ENCODE measurements around the gene SMARCD3. TPM values are rescaled to one million over a fixed set of nuclear protein-coding genes. Genes with fewer than 3 reads are reported as not detected.

Gene SMARCD3
- total and polyA plus RNA-seq, 2 of the 4 experiments (the other 2 are of a cell fraction): 37.5 to 48.5 TPM

DNA sequence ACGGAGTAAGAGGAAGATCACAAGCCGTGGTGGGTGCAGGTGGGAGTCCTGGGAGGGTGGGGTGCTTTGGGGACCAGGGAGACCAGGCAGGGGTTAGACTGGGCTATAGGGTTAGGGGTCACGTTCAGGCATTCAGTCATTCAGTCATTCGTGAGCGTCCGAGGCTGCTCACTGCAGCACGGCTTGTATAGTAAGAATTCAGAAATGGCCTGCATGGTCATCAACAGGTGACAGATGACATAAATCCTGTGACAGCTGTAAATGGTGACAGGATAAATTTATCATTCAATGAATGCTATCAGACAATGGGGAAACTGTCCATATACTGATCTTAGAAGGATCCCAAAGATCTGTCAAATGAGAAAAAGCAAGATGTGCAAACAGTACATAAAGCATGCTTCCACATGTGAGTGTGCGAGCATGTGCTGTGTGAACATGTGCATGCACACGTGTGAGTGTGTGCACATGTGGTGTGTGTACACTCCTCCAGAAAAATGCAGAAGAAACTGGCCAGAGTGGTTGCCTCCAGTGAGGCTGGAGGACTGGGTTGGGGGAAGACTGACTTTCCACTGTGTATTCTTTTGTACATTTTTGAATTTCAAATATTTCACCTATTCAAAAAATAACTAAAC is 32.0 kb upstream of the SMARCD3 start:
- dilution Hi-C loops (cut with HindIII; ENCODE audit: low sequenced_read_pairs, unreplicated experiment): no loop called here
- Histone ChIP-seq H2AK9ac (replicated peaks; ENCODE audit: low read depth, low read length, poor library complexity) (no peak overlapping the region), H3K9ac (ENCODE audit: low read depth, low read length) (no peak overlapping the region), H3K23ac (ENCODE audit: low read depth, low read length) (no peak overlapping the region), H3K9me3 (ENCODE audit: control insufficient read depth, insufficient read depth, low read length) (peaks cover 2% of the 10 kb centered on the region), H4K91ac (ENCODE audit: insufficient read depth, low read depth, low read length) (no peak overlapping the region), H3K18ac (ENCODE audit: low read depth, low read length) (no peak overlapping the region), H3K27me3 (ENCODE audit: control insufficient read depth, insufficient read depth, low read length) (peaks cover 38% of the 10 kb centered on the region), H2BK15ac (ENCODE audit: low read depth, low read length) (no peak overlapping the region), H2AFZ (replicated peaks; ENCODE audit: low read length, poor library complexity) (no peak overlapping the region), H4K8ac (ENCODE audit: low read depth in 2 of 2, low read length in 2 of 2) (no peak overlapping the region), H3K4me1 (ENCODE audit: control insufficient read depth, insufficient read depth, low read length) (peaks cover 3% of the 10 kb centered on the region; the same call in 1 of the 2 replicates), H3K4ac (ENCODE audit: low read depth, low read length) (no peak overlapping the region), H3K36me3 (ENCODE audit: control insufficient read depth, insufficient read depth, low read length) (no peaks in the 10 kb centered on the region), H3K27ac (ENCODE audit: insufficient read depth, low read length) (no peak overlapping the region), H4K20me1 (ENCODE audit: insufficient read depth, low read length) (no peaks in the 10 kb centered on the region), H4K5ac (ENCODE audit: low read depth, low read length) (no peak overlapping the region), H2AK5ac (ENCODE audit: low read depth, low read length) (no peak overlapping the region), H3K4me3 (ENCODE audit: insufficient read depth, low read depth, low read length) (no peak overlapping the region), H2BK20ac (ENCODE audit: low read depth, low read length) (no peak overlapping the region), H2BK5ac (ENCODE audit: low read depth, low read length, poor library complexity, severe bottlenecking) (no peak overlapping the region), H3K14ac (replicated peaks; ENCODE audit: low read depth, low read length) (no peak overlapping the region), H3K79me1 (ENCODE audit: low read depth in 1 of 2, low read length in 2 of 2) (no peaks in the 10 kb centered on the region), H3K9me1 (ENCODE audit: insufficient read depth, low read length) (no peaks in the 10 kb centered on the region), H3K56ac (ENCODE audit: extremely low read depth, insufficient read depth, low read length) (no peak overlapping the region), H2BK120ac (ENCODE audit: low read depth, low read length) (no peak overlapping the region), H3K4me2 (ENCODE audit: low read depth, low read length) (no peak overlapping the region)
- BruUV-seq (replicated peaks): no TSS peak
- in situ Hi-C loops (cut with MboI; ENCODE audit: low sequenced_read_pairs): no loop called here
- 60% methylated on average over 4 of the region's 9 CpGs; no CpG with 5 or more reads in 1 of the 2 experiments for WGBS, 2 experiments (ENCODE audit: extremely low coverage in 2 of 2, insufficient read length in 1 of 2)
- intact Hi-C loops (cut with micrococcal nuclease): no loop called here
- no peak for ATAC-seq (ENCODE audit: low read depth)
- ChIA-PET POLR2A (ENCODE audit: unreplicated experiment) (no interaction called here), CTCF (no interaction called here)
- TF ChIP-seq MAZ (IDR thresholded peaks at IDR 0.05; ENCODE audit: borderline replicate concordance, low read depth, low read length): no peak
- TF ChIP-seq RCOR1 (IDR thresholded peaks at IDR 0.05; ENCODE audit: insufficient replicate concordance, low read length): no peak
- TF ChIP-seq MAFK (IDR thresholded peaks at IDR 0.05; ENCODE audit: low read depth, low read length): no peak
- TF ChIP-seq POLR2A (IDR thresholded peaks at IDR 0.05; ENCODE audit: low read depth, low read length): no peak
- no peak for TF ChIP-seq MXI1 (IDR thresholded peaks at IDR 0.05; ENCODE audit: borderline replicate concordance, low read depth, low read length)
- TF ChIP-seq FOS (IDR thresholded peaks at IDR 0.05; ENCODE audit: low read depth, low read length): no peak
- no peak for DNase-seq
